WTC11 (cell line): ENCODE data around the gene SELPLG.

Experiments
- ATF3 ChIP-seq: sonication (generic); formaldehyde crosslinking; conservative IDR thresholded peaks from 2 replicates; pipeline ENCODE4 v1.8.1; 2022; ENCODE audit warnings: mild to moderate bottlenecking, missing genetic modification reagents
- CTCF ChIP-seq: fragments of 200-600 bp; IDR thresholded peaks from 2 replicates; pipeline ENCODE4 v1.8.0; 2022; ENCODE audit warnings: antibody characterized with exemption
- E2F5 ChIP-seq: sonication (generic); formaldehyde crosslinking; IDR thresholded peaks from 2 replicates; pipeline ENCODE4 v1.8.1; 2022; ENCODE audit warnings: mild to moderate bottlenecking, moderate library complexity, missing genetic modification reagents
- SP1 ChIP-seq: sonication (generic); formaldehyde crosslinking; conservative IDR thresholded peaks from 2 replicates; pipeline ENCODE4 v1.8.1; 2022; ENCODE audit warnings: missing genetic modification reagents
- TCF7 ChIP-seq: sonication (generic); formaldehyde crosslinking; IDR thresholded peaks from 2 replicates; pipeline ENCODE4 v1.8.0; 2022; ENCODE audit warnings: mild to moderate bottlenecking, low read depth, missing genetic modification reagents, moderate library complexity

GRCh38 chr12:108613548-108613947 is 20.1 kb downstream of the SELPLG start:
- TF ChIP-seq E2F5 (CRISPR knock-in tag) (no peak), CTCF (no peak), TCF7 (no peak), ATF3 (no peak), SP1 (CRISPR knock-in tag) (no peak)
